ENCODE results near the gene KREMEN1.

Gene KREMEN1

GRCh38 chr22:29190051-29190450 lies 117.2 kb downstream of the KREMEN1 start:
- DNase-seq (ENCODE audit: low read depth in 2 of 2): no peak

GRCh38 chr22:29190918-29191317 lies 118.1 kb downstream of the KREMEN1 start:
- DNase-seq (ENCODE audit: low read depth in 2 of 2): no peak

- DNase-seq (ENCODE audit: low read depth in 2 of 2): no peak
Measured at GRCh38 chr22:29193021-29193420, 120.2 kb downstream of the KREMEN1 start.

DNA sequence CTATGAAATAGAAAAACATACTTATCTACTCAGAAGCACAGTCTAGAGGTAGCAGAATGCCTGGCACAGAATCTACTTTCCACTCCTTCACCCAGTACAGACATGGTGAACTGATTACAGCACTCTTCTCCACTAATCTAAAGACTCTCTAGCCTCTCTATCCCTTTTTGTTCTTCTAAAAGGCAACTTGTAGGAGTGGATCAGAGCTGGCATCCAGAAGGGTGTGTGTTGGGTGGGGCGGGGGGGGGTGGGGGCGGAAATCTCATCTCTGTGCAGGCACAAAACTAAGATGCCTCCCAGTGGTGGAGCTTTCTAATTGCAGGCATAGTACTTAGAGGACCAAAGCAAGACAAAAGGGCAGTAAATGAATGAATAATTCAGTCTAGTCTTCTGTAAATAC lies 121.3 kb downstream of the KREMEN1 start:
- DNase-seq (ENCODE audit: low read depth in 2 of 2): no peak

- no peak for DNase-seq (ENCODE audit: low read depth in 2 of 2)
Measured at GRCh38 chr22:29195118-29195963, 122.5 kb downstream of the KREMEN1 start.

GRCh38 chr22:29195964-29196666 lies 123.3 kb downstream of the KREMEN1 start:
- DNase-seq (ENCODE audit: low read depth in 2 of 2): no peak

GRCh38 chr22:29197096-29197495 lies 124.3 kb downstream of the KREMEN1 start:
- DNase-seq (ENCODE audit: low read depth in 2 of 2): no peak

- no peak for DNase-seq (ENCODE audit: low read depth in 2 of 2)
Measured at GRCh38 chr22:29198240-29198639, 125.4 kb downstream of the KREMEN1 start.

GRCh38 chr22:29199702-29200400 lies 127.0 kb downstream of the KREMEN1 start:
- no peak for DNase-seq (ENCODE audit: low read depth in 2 of 2)

- DNase-seq (ENCODE audit: low read depth in 2 of 2): no peak
Measured at GRCh38 chr22:29200901-29201300, 128.1 kb downstream of the KREMEN1 start.

GRCh38 chr22:29201782-29202181 lies 128.9 kb downstream of the KREMEN1 start:
- no peak for DNase-seq (ENCODE audit: low read depth in 2 of 2)

GRCh38 chr22:29202212-29203192 lies 129.7 kb downstream of the KREMEN1 start:
- peak; percentile 8 to 9 for DNase-seq (ENCODE audit: low read depth in 2 of 2)

- DNase-seq (ENCODE audit: low read depth in 2 of 2): no peak
Measured at GRCh38 chr22:29203488-29204454, 130.9 kb downstream of the KREMEN1 start.

DNA sequence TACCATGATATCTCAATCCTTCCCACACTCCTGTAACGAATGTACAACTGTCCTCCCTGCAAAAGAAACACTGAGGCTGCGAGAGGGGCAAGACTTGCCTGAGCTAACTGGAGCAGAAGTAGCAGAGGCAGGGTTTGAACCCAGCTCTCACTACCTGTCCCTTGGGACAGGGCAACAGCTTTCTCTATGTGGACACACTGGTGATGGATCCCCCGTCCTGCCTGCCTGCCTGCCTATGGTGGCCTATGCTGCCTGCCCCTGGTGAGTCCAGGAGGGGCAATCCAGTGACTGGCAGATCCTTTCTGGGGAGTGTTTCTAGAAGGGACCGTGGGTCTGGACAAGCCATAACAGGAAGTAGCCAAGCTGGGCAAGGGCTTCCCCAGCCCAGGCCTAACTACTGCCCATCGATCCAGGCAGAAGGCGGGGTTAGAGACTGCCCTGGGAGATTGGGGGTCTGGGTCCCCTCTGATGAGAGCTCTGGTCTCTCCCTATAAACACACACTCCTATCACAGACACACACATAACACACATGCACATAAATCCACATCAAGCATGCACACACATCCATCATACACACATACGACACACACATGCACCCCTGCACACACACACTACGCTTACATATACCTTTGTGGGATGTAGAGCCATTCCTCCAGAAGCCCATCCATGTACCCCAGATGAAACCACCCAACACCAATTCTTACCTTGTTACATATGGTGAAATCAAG lies 131.8 kb downstream of the KREMEN1 start:
- DNase-seq (ENCODE audit: low read depth in 2 of 2): no peak

DNA sequence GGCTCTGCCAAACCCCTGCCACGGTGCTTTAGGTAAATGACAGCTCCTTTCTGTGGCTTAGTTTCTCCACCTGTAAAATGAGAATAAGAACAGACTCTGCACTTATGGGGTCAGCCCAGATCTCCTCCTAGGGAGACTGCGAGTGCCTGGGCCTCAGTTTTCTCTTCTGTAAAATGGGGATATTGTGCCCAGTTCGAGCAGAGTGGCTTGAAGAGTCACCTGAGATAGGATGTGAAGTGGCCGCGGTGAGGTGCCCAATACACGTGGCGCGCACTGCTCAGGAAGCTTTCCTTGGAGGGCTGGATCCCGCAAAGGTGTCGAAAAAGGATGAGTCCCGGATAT lies 132.4 kb downstream of the KREMEN1 start:
- no peak for DNase-seq (ENCODE audit: low read depth in 2 of 2)

DNA sequence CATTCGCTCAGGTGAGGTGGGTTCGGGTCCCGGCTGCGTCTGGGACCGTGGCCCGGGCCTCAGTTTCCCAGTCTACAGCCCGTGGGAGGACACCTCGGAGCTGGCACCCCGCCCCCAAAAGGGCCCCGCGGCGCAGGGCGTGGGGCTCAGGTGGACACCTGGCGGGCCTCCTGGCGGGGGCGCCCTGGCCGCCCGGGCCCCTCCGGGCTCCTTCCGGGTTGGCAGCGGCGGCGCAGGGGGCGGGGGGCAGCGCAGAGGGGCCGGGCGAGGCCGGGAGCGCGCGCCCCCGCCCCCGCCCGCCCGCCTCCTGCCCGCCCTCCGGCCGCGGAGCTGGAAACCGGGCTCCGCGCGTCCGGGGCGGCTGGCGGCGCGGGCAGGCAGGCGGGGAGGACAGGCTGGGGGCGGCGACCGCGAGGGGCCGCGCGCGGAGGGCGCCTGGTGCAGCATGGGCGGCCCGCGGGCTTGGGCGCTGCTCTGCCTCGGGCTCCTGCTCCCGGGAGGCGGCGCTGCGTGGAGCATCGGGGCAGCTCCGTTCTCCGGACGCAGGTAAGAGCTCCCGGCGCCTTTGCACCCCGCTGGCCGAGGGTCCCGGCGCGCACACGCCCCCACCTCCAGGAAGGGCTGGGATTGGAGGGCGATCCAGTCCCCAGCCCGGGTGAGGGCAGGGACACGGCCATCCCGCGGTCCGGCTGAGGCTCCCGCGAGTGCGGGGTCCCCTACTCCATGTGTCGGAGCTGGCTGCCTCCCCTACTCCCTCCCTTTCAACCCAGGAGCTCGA lies 132.9 kb downstream of the KREMEN1 start, which contains the start of gene EMID1:
TSS of gene EMID1 (plus strand) at position 303 of the 778 bp plus-strand sequence. CDS start at position 446, 143 bp downstream.
- DNase-seq (ENCODE audit: low read depth in 2 of 2): no peak

DNA sequence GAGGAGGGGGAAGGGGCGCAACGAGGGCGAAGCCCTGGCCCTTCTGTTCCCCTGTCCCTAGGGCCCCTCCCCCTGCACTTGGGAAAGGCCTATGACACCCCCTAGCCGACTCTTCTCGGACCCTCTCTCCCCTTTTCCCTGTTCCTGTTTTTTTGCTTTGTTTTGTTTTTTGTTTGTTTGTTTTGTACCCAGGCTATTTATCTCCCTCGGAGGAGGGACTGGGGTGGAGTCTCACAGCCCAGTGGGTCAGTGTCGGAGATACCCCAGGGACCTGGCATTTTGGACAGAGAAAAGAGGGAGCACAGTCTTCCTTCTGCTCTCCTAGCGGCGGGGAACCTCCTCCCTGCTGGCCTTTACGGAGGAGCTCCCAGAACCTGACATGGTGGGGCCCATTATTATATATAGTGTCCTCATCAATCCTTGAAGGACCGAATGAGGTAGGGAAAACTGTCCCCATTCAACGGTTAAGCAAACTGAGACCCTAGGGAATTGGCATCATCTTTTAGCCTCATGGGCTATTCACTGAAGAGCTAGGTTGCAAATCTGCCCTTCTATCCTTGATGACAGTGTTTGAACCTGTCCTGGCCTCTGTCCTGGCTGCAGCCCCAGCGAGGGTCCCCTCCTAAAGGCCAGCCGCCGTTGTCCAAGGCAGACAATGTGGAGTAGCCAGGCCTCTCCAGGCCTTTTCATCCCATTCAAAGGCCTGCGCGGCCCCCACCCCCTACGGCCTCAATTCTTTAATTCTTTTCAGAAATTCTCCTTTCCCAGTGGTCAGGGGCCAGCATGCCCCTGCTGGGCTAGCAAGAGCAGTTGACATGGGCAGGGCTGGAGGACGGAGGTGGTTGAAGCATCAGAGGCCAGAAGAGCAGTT lies 133.8 kb downstream of the KREMEN1 start:
- no peak for DNase-seq (ENCODE audit: low read depth in 2 of 2)

DNA sequence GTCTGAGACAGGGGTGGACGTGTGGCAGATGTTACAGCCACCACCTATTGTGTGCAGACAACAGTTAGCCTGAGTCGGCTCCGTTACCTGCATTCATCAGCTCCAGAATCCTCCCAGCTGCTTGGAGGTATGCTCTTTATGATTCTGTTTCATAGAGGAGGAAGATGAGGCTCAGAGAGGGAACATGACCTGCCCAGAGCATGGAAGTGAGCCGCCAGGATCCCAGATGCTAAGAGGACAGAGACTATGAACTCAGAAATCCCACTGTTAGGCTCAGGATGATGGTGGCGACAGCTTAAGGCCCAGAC lies 134.4 kb downstream of the KREMEN1 start:
- no peak for DNase-seq (ENCODE audit: low read depth in 2 of 2)
